NB4 (cell line): ENCODE results near the gene HS3ST3B1.

Source experiments
- DNase-seq: peaks from one replicate; pipeline ENCODE4 v3.0.0; 2010; ENCODE audit warnings: low read depth
- H3K4me3 ChIP-seq: one replicate; pipeline ENCODE4 v1.5.1; 2011; ENCODE audit warnings: mild to moderate bottlenecking, low read depth, low read length, moderate library complexity
- MYC ChIP-seq: IDR thresholded peaks from 2 replicates; pipeline ENCODE4 v1.6.1; 2011; ENCODE audit warnings: low read depth, low read length
- POLR2A ChIP-seq: IDR thresholded peaks from 2 replicates; pipeline ENCODE4 v1.6.1; 2011; ENCODE audit warnings: mild to moderate bottlenecking; ENCODE audit not compliant: insufficient read length; ENCODE audit errors: extremely low read depth
- TF ChIP-seq, protein P1 (sequence below): IDR thresholded peaks from one replicate; pipeline ENCODE4 v1.5.1; 2012; ENCODE audit warnings: low read depth, low read length
- TF ChIP-seq, protein P2 (sequence below): IDR thresholded peaks from 2 replicates; pipeline ENCODE4 v1.6.1; 2011; ENCODE audit warnings: low read depth, low read length

The HS3ST3B1 gene

DNA sequence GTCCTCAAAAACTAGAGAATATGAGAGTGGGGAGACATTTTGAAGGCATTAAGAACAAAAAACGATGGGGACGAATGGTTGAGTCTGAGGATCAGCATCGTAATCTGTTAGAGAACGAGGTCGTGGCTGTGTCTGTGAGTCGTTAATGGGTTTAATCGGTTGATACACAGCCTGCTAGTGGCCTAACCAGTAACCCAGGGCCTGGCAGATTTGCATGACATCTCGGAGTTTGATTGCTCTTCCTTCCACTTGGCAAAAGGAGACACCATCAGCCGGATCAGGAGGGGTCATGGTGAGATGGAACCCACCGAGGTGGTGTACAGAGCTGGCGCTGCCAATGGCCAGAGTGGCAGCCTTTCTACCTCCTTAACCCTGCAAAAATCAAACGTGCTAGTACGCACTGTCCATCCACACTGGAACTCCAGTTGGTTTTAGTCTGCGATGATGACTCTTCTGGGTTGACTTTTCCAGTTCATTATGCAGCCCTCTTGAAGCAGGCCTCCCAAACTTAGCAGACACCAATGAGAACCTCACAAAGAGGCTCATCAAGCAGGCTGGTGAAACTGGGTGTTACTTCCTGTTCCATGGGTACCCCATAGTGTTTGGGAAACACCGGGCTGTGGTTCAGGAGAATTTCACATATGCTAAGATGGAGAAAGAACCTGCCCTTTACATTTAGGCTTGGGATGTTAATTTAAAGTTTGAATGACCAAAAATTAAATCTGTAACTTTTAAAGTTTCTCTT, 4.1 kb downstream of the HS3ST3B1 start:
- TF ChIP-seq POLR2A (no peak), MYC (no peak)
- TF ChIP-seq, protein P1, sequence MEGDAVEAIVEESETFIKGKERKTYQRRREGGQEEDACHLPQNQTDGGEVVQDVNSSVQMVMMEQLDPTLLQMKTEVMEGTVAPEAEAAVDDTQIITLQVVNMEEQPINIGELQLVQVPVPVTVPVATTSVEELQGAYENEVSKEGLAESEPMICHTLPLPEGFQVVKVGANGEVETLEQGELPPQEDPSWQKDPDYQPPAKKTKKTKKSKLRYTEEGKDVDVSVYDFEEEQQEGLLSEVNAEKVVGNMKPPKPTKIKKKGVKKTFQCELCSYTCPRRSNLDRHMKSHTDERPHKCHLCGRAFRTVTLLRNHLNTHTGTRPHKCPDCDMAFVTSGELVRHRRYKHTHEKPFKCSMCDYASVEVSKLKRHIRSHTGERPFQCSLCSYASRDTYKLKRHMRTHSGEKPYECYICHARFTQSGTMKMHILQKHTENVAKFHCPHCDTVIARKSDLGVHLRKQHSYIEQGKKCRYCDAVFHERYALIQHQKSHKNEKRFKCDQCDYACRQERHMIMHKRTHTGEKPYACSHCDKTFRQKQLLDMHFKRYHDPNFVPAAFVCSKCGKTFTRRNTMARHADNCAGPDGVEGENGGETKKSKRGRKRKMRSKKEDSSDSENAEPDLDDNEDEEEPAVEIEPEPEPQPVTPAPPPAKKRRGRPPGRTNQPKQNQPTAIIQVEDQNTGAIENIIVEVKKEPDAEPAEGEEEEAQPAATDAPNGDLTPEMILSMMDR, result no peak
- TF ChIP-seq, protein P2, sequence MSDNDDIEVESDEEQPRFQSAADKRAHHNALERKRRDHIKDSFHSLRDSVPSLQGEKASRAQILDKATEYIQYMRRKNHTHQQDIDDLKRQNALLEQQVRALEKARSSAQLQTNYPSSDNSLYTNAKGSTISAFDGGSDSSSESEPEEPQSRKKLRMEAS, result no peak
- no peak overlapping the region for H3K4me3 ChIP-seq
- no peak for DNase-seq

DNA sequence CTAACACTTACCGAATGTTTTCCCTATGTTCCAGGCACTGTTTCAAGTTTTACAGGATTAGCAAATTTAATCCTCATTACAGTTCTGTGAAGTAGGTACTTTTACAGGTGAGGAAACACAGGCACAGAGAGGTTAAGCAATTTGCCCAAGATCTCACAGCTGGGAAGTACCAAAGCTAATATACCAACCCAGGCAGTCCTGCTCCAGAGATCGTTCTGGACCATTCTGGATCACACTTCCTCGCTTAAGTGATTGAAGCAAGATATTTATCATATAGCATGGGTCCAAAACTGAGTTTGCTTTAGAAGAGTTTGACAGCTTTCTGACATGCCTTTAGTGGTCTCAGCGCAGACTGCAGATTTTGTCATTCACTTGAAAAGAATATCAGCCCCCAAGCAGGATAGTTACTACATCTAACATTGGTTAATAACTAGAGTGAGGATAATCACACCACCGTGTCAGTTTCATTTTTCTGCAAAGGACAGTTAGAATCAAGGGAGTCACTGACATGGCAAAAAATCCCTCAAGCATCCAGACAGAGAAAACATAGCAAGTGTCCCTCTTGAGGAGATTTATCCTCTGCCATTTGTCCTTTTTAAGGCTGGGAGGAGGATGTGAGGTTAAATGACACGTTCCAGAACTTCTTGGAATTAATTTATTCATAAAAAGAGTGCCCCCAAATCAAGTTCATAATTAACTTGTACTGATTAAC, 5.1 kb downstream of the HS3ST3B1 start:
- DNase-seq, result no peak
- TF ChIP-seq MYC, result no peak
- TF ChIP-seq, protein P1, result no peak
- TF ChIP-seq, protein P2, result no peak
- no peak for TF ChIP-seq POLR2A
- H3K4me3 ChIP-seq, result no peak overlapping the region

DNA sequence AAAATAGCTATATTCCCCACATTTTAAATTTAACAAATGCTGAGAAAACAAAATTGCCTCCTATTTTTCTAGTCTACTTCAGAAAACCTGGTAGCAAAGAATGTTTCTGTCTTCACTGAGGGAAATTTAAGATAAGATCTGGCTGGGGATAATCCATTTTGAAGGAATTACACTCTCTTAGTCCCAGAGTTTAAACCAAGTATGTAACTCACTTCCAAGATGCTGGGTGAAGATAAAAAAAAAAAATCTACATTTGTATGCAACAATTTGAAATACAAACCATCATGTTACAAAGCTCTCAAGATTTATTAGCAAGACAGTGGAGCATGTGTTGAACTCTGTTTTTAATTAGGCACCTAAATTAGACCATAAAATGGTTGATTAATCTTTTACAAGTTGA, 5.7 kb downstream of the HS3ST3B1 start:
- DNase-seq, result no peak
- no peak for TF ChIP-seq MYC
- H3K4me3 ChIP-seq, result no peak overlapping the region

DNA sequence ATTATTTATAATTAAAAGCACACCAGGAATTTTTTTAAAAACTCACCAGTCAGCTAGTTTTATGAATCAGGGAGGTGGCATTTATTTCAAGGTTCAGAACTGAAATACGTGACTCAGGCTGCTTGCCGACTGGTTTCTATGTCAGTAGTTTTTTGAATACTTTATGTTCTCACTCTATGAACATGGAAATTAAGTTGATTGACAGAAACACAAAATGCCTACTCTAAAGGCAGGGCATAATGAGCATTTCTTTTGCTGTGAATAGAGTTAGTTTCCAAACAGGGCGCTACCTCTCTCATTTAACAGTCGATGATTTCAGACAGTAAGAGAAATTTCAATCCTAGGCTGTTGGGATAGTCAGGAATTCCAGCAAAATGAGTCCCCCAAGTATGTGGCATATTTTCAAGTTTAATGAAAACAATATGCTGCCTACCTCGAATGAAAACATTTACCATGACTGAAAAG, 6.7 kb downstream of the HS3ST3B1 start:
- TF ChIP-seq, protein P1, result no peak
- no peak for TF ChIP-seq POLR2A
- TF ChIP-seq MYC, result no peak
- TF ChIP-seq, protein P2, result no peak
- no peak overlapping the region for H3K4me3 ChIP-seq
- no peak for DNase-seq

DNA sequence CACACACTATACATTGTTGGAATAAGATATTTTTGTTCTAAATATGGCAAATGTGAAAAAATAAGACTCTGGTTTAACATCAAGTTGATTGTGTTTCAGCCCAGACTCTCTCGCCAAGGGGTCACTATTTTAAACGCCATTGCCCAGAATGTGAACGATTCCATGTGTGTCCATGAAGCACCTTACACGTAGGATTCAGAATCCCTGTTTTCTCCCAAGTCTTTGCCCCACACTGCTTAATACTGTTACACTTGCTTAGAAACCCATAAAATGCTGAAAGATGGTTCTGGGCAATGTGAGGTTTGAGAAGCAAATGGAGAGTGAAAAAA, 7.7 kb downstream of the HS3ST3B1 start:
- TF ChIP-seq POLR2A (no peak), MYC (no peak)
- TF ChIP-seq, protein P1, result no peak
- TF ChIP-seq, protein P2, result no peak
- no peak for DNase-seq
- H3K4me3 ChIP-seq, result no peak overlapping the region

DNA sequence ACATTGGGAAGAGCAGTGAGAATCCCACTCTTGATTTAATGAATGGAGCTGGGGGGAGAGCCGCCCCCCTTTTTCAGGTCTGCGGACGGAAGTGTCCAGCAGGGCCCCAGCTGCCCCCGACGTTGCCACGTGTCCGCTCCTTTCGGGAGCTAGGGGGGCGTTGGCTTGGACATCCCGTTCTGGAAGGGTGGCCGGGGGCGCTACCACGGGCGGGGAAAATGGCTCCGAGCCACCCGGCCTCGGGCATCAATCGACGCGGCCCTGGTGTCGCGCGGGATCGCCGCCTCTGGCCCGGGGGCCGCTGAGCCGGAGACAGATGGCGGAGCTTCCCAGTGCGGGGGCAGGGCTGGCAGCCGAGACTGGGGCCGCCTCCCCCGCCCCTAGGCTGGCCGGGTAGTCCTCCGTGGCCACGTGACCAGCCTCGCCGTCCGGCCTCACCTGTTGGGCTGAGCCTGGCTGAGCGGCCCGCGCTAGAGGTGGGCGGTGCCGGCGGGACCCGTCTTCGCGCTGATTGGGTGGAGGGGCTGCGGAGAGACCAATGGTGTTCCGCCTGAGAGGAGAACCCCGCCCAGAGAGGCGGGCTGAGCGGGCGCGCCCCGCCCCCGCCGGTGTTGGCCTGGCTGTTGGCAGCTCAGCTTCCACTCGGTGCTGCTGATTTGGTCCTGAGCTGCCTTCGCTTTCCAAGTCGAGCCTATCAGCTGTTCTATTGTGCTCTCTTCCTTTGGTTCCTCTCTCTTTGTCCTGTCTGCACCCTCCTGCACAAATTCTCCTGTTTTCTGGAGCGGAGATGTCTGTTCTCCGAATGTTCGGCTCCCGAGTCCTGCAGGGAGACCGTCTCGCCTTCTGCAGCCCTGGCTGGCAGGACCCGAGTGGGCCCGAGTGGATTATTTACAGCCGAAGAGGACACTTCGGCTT, 8.3 kb downstream of the HS3ST3B1 start:
- no peak overlapping the region for H3K4me3 ChIP-seq
- TF ChIP-seq POLR2A, result no peak
- TF ChIP-seq MYC, result no peak
- TF ChIP-seq, protein P1, result no peak
- TF ChIP-seq, protein P2, result no peak
- no peak for DNase-seq
